HG03025 (cell line): ENCODE results near the gene LRRC27.
"Not testable (repeated sequence)": the region's sequence is repeated elsewhere in the genome, so short reads cannot be mapped to it uniquely, and the experiment has no call there.

Experiments
- ATAC-seq: cut with Tn5 transposase; IDR thresholded peaks from one replicate; pipeline ENCODE4 v1.9.1; 2021; ENCODE audit warnings: mild to moderate bottlenecking, moderate library complexity; ENCODE audit not compliant: unreplicated experiment, low FRiP score

LRRC27 gene

DNA sequence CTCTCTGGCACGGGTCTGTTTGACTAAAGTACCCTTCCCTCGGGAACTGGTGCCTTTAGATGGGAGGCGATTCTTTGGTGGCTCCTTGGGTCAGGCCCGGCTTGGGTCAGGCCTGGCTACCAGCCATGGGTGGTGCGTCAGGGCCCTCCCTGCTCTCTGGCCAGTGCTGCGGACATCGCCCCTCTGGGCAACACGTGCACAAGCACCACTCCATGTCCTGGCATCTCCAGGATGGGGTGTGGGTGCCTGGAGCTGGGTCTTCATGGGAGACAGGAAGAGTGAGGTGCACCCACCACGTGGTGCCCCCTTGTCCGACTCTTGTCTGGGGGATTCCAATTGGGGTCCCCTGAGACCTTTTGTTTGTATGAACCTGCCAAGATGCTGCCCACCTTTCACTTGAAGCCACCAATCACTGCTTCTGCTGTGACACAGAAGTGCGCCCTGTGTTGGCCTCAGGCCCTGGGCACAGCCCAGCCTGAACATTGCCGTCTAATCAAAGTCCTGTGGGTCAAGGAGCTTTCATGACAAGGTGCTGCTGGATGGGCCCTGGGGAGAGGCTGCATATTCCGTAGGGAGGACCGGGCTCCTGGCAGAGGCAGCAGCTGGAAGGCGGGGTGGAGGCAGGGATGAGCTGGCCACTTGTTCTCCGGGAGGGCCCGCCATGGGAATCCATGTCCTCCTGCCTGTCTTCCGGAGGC lies 53.9 kb downstream of the LRRC27 start:
- ATAC-seq = no peak

GRCh38 chr10:132386419-132386831 lies 54.4 kb downstream of the LRRC27 start:
- no peak for ATAC-seq

GRCh38 chr10:132386896-132387295 lies 54.9 kb downstream of the LRRC27 start:
- not testable (repeated sequence) for ATAC-seq

DNA sequence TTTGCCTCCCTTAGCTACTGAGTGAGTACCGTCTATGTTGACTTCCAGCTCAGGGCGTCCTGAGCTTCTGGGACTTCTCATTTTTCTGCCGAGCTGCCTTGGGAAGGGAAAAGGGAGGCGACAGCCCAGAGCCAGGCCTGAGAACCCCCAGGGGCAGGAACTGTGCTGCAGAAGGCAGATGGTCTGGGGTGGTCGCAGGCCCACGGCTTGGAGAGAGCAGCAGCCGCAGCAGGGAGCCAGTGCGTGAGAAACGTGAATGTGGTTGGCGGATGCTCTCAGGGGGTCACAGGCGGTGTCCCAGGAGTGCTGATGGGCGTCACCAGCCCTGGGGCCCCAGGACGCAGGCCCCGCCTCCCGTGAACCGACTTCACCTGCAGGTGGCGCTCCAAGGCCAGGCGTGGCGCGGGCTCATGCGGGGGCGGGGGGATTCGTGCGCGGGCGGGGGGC lies 55.8 kb downstream of the LRRC27 start:
- no peak for ATAC-seq

GRCh38 chr10:132388891-132389432 lies 57.0 kb downstream of the LRRC27 start:
- no peak for ATAC-seq

- ATAC-seq = no peak
Observed at GRCh38 chr10:132389433-132390169, 57.6 kb downstream of the LRRC27 start.

DNA sequence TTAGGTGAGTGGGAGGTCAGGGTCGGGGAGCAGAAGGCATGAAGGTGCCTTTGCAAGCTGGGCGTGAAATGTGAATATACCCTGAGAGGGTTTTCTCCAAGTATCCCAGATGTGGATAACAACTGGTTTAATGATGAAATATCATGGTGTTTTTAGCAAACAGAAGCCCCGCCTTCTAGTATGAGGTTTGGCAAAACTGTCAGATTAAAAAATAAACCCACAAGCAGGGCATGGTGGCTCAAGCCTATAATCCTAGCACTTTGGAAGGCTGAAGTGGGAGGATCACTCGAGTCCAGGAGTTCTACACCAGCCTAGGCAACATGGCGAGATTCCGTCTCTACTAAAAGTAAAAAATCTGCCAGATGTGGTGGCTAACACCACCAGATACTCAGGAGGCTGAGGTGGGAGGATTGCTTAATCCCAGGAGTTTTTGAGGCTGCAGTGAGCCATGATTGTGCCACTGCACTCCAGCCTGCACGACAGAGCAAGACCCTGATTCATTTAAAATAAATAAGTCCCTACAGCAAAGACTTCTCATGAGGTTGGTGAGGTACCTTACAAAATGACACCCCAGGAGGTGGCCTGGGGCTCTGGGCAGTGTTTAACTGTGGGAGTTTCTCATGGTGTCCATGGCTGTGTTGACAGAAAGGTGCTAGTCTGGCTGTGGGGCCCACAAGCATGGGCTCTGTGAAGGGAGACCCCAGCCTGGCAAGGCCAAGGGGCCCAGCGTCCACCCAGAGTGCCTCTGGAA lies 58.4 kb downstream of the LRRC27 start:
- ATAC-seq = no peak

DNA sequence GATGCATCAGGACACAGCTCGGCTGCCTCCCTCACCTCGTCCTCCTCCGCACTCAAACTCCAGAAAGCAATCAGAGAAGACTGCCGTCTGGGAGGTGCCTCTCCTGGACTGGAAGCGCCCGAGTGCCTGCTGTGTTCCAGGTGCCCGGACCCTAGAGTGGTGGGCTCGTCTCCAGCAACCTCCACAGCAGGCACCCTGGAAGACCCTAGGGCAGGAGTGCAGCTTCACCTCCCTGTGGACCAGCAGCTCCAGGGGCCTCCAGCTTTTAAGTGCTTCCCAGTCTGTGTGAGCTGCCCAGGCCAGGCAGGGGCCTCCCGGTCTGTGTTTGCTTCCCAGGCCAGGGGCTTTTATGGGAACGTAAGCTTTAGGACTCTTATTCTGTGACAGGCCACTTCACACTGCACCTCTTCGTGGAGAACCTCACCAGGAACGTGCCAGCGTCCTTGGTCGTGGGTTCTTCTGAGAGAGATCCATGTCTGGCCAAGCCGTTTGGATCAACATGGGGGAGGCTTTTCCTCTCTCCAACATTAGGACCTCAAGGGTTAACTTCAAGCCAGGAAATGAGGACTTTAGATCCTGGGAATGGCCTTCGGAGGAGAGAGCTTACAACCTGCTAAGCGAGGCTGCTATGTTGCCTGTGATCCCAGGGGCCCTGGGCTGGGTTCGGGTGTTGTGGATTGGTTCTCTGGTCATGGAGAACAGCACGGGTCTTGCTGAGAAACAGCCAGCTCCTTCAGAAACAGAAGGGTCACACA lies 59.1 kb downstream of the LRRC27 start:
- no peak for ATAC-seq

GRCh38 chr10:132391676-132392020 lies 59.7 kb downstream of the LRRC27 start:
- no peak for ATAC-seq

DNA sequence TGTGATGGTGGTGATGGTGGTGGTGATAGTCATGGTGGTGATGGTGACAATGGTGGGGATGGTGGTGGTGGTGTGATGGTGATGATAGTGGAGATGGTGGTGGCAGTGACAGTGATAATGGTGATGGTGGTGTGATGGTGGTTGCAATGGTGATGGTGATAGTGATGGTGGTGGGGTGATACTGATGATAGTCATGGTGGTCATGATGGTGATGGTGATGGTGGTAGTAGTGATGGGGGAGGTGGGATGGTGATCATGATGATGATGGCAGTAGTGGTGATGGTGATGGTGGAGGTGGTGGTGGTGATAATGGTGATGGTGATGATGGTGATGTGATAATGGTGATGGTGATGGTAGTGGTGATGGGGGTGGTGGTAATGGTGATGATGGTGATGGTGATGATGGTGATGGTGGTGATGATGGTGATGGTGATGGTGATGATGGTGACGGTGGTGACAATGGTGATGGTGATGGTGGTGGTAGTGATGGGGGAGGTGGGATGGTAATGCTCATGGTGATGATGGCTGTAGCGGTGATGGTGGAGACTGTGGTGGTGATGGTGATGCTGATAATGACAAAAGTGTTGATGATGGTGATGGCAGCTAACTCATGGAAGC lies 60.3 kb downstream of the LRRC27 start:
- no peak for ATAC-seq

DNA sequence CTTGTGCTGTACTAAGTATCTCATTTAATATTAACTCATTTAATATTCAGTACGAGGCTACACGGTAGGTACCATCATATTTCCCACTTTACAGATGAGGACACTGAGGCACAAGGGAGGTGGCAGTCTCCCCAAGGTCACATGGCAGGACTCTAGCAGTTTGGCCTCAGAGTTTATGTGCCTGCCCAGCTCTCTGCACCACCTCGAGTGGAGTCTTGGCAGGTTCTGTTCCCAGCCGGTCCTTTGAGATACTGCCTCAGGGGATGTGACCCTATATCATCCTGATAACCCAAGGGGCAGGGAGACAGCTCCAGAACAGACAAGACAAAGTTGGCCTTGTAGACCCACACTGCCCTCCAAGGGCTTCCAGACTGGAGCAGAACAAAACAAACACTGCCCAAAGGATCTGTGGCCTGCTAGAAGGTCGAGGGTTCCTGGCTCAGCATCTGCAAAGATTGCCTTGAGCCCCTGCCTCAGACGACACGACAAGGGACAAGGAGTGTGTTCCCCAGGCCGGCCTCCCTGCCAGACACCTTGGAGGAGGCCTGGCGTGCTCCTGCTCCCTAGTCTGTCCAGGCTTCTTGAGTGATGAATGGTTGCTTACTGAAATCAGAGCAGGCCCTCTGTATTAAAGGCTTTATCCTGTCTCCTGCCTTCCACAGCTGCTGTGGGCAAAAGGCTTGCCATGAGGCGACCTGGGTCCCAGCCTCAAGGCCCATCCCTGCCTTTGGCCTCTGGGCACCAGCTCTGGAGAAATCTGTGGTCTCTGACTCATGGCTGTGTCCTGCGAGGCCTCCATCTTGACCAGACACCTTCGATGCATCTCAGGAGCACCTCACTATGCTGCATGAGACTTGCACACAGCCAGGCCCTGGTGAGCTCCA lies 61.1 kb downstream of the LRRC27 start:
- no peak for ATAC-seq

DNA sequence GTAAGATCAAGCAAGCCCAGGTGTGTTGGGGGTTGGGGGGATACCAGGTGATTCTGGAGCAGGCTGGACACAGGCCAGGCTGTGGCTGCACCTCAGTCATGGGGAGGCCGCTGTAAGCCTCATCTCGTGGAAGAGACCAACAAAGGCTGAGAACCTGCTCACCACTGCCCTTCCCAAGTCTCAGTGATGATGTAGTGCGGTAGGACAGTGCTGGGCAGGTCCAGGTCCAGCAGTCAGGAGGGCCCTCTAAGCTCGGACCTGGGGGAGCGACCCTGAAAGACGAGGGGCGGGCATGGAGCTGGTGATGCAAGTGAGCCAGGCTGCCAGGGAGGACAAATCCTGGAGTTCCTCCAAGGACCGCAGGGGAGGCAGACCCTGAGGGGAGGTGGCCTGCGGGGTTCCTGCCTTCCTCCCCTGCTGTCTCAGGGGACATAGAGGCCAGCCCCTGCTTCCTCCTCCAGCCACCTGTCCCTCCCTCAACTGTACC lies 61.7 kb downstream of the LRRC27 start:
- ATAC-seq = no peak

- no peak for ATAC-seq
Observed at GRCh38 chr10:132394201-132394811, 62.3 kb downstream of the LRRC27 start.

- ATAC-seq = no peak
Observed at GRCh38 chr10:132394936-132395703, 63.1 kb downstream of the LRRC27 start.

DNA sequence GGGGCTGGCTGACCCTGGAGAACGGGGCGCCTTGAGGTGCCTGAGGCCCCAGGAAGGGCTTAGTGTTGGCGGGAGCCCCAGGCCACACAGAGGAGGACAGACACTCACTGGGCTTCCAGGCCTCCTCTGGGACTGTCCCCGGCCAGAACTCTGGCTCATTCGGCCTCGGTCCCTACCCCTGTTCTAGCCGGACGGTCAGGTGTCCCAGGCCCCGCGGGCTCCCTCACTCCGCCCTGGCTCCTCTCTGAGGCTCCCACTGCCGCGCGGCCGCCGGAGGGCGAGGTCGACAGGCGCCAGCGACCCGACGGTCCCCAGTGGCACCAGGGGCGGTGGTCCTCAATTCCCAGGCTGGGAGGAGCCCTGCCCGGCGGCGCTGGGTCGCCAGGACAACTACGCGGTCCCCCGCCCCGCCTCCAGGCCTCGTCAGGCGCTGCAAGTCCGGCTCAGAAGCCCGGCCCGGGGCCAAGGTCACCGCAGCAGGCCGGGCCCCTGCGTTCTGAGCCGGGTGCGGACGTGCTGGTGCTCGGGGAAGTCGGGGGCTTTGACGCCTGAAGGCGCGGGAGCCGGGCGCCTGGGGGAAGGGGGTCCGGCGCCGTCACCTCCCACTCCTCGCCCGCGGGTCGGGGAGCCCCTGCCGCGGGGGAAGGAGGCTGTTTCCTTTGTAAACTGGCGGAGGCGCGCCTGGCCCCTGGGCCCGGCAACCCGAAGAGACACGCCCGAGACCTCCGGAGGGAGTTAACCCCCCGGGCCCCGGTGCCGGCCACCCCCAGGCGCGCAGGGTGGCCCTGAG lies 63.9 kb downstream of the LRRC27 start:
- no peak for ATAC-seq

- no peak for ATAC-seq
Observed at GRCh38 chr10:132396494-132397035, 64.6 kb downstream of the LRRC27 start.
